Measurements from ENCODE around the gene TSHZ2.
"Not testable (repeated sequence)": the region's sequence is repeated elsewhere in the genome, so short reads cannot be mapped to it uniquely, and the experiment has no call there.

The TSHZ2 gene

GRCh38 chr20:52996130-52996529 is 24.0 kb downstream of the TSHZ2 start:
- no peak for DNase-seq (ENCODE audit: low read depth in 2 of 2)

- DNase-seq (ENCODE audit: low read depth in 2 of 2), result no peak
Measured at GRCh38 chr20:52996658-52997057, 24.5 kb downstream of the TSHZ2 start.

- no peak for DNase-seq (ENCODE audit: low read depth in 2 of 2)
Measured at GRCh38 chr20:52998268-52998667, 26.1 kb downstream of the TSHZ2 start.

- no peak for DNase-seq (ENCODE audit: low read depth in 2 of 2)
Measured at GRCh38 chr20:52999040-52999439, 26.9 kb downstream of the TSHZ2 start.

GRCh38 chr20:53001498-53002301 is 29.5 kb downstream of the TSHZ2 start:
- DNase-seq (ENCODE audit: low read depth in 2 of 2), result no peak

- DNase-seq (ENCODE audit: low read depth in 2 of 2), result no peak
Measured at GRCh38 chr20:53002786-53003185, 30.6 kb downstream of the TSHZ2 start.

GRCh38 chr20:53003420-53004154 is 31.4 kb downstream of the TSHZ2 start:
- DNase-seq (ENCODE audit: low read depth in 2 of 2), result no peak

- DNase-seq (ENCODE audit: low read depth in 2 of 2), result no peak
Measured at GRCh38 chr20:53004267-53004813, 32.2 kb downstream of the TSHZ2 start.

GRCh38 chr20:53009979-53010735 is 38.0 kb downstream of the TSHZ2 start:
- no peak for DNase-seq (ENCODE audit: low read depth in 2 of 2)

- no peak for DNase-seq (ENCODE audit: low read depth in 2 of 2)
Measured at GRCh38 chr20:53011640-53012039, 39.5 kb downstream of the TSHZ2 start.

GRCh38 chr20:53013183-53013582 is 41.0 kb downstream of the TSHZ2 start:
- no peak for DNase-seq (ENCODE audit: low read depth in 2 of 2)

GRCh38 chr20:53013847-53014246 is 41.7 kb downstream of the TSHZ2 start:
- no peak for DNase-seq (ENCODE audit: low read depth in 2 of 2)

GRCh38 chr20:53016071-53016470 is 43.9 kb downstream of the TSHZ2 start:
- no peak for DNase-seq (ENCODE audit: low read depth in 2 of 2)

GRCh38 chr20:53016534-53017042 is 44.4 kb downstream of the TSHZ2 start:
- DNase-seq (ENCODE audit: low read depth in 2 of 2), result no peak

GRCh38 chr20:53017206-53017605 is 45.0 kb downstream of the TSHZ2 start:
- DNase-seq (ENCODE audit: low read depth in 2 of 2), result no peak

GRCh38 chr20:53019464-53019863 is 47.3 kb downstream of the TSHZ2 start:
- DNase-seq (ENCODE audit: low read depth in 2 of 2), result no peak

GRCh38 chr20:53020376-53020775 is 48.2 kb downstream of the TSHZ2 start:
- DNase-seq (ENCODE audit: low read depth in 2 of 2), result no peak

- no peak for DNase-seq (ENCODE audit: low read depth in 2 of 2)
Measured at GRCh38 chr20:53020834-53021233, 48.7 kb downstream of the TSHZ2 start.

GRCh38 chr20:53021934-53022333 is 49.8 kb downstream of the TSHZ2 start:
- no peak for DNase-seq (ENCODE audit: low read depth in 2 of 2)

- no peak for DNase-seq (ENCODE audit: low read depth in 2 of 2)
Measured at GRCh38 chr20:53023732-53024520, 51.8 kb downstream of the TSHZ2 start.

GRCh38 chr20:53024653-53025052 is 52.5 kb downstream of the TSHZ2 start:
- DNase-seq (ENCODE audit: low read depth in 2 of 2), result not testable (repeated sequence)
